Activated CD4-positive, alpha-beta T cell treated with anti-CD3 and anti-CD28 coated beads, Interleukin-2, amount 10 ng/mL, durations not matched to agents 7 days and 5 days (primary cell): ENCODE results near the gene IL4R. TPM values are rescaled to one million over a fixed set of nuclear protein-coding genes. Genes with fewer than 3 reads are reported as not detected.
A peak's percentile ranks its signal among the peaks of the same experiment; 100 is the strongest.

ENCODE experiments used
- CTCF ChIA-PET: fragments of 350-600 bp; sonication (Branson Sonifier 250); formaldehyde crosslinking; loops from one replicate; lab custom pipeline; 2021; ENCODE audit warnings: antibody characterized with exemption; lab: Charles Lee
- POLR2A ChIA-PET: fragments of 350-600 bp; sonication (Branson Sonifier 250); formaldehyde crosslinking; loops from one replicate; lab custom pipeline; 2021; ENCODE audit warnings: antibody characterized with exemption; lab: Charles Lee
- DNase-seq: peaks from one replicate; pipeline ENCODE4 v3.0.0-alpha.2; 2020
- H3K27ac Mint-ChIP-seq: one replicate; pipeline ENCODE4 v1.8.0; 2021; ENCODE audit warnings: mild to moderate bottlenecking, moderate library complexity, mixed read lengths
- H3K27me3 Mint-ChIP-seq: one replicate; pipeline ENCODE4 v1.8.0; 2021; ENCODE audit warnings: mixed read lengths
- H3K36me3 Mint-ChIP-seq: one replicate; pipeline ENCODE4 v1.8.0; 2021; ENCODE audit warnings: low read depth, mixed read lengths
- H3K4me1 Mint-ChIP-seq: one replicate; pipeline ENCODE4 v1.8.0; 2021; ENCODE audit warnings: mixed read lengths
- H3K4me3 Mint-ChIP-seq: one replicate; pipeline ENCODE4 v1.8.0; 2021; ENCODE audit warnings: mild to moderate bottlenecking, moderate library complexity, mixed read lengths
- H3K9me3 Mint-ChIP-seq: one replicate; pipeline ENCODE4 v1.8.0; 2021; ENCODE audit warnings: mixed read lengths
- total RNA-seq, 2 experiments: library from RNA; stranded (reverse); gene quantifications; one replicate each; pipeline ENCODE4 v1.2.3, GENCODE V29; 2021

The IL4R gene
- total RNA-seq, 2 experiments from 2014 or later: 242 to 262 TPM

- POLR2A ChIA-PET: no interaction called here
- peaks cover 6% of the 10 kb centered on the region for H3K9me3 Mint-ChIP-seq
These were observed 41.8 kb downstream of the IL4R start for GRCh38 chr16:27355610-27356009.

GRCh38 chr16:27356794-27357193, 43.0 kb downstream of the IL4R start:
- no peak for DNase-seq
- Mint-ChIP-seq H3K36me3 (peaks cover 89% of the 10 kb centered on the region), H3K9me3 (peaks cover 6% of the 10 kb centered on the region), H3K4me1 (peaks cover 15% of the 10 kb centered on the region), H3K27ac (no peak overlapping the region), H3K27me3 (no peaks in the 10 kb centered on the region), H3K4me3 (no peak overlapping the region)
- CTCF ChIA-PET: interaction anchor here (0.9 to 3.2 kb wide), 5 partner anchors 11 to 191 kb away, joined by 3 to 11 read pairs (median 3); no protein-coding TSS in a partner anchor
- POLR2A ChIA-PET: no interaction called here

More at GRCh38 chr16:27355610-27356009, 41.8 kb downstream of the IL4R start:
- Mint-ChIP-seq H3K4me1 (peaks cover 23% of the 10 kb centered on the region), H3K36me3 (peaks cover 90% of the 10 kb centered on the region), H3K4me3 (no peak overlapping the region), H3K27ac (peak overlapping the region; percentile 36), H3K27me3 (no peaks in the 10 kb centered on the region)
- CTCF ChIA-PET: interaction anchor here (0.5 to 3.2 kb wide), 11 partner anchors 10 to 184 kb away, joined by 3 to 11 read pairs (median 3); partner anchors contain the start of gene IL21R
- peak; percentile 43 for DNase-seq

GRCh38 chr16:27359051-27359450, 45.3 kb downstream of the IL4R start:
- no peak overlapping the region for H3K4me3 Mint-ChIP-seq
- CTCF ChIA-PET: no interaction called here
- H3K9me3 Mint-ChIP-seq: peaks cover 6% of the 10 kb centered on the region
- peaks cover 26% of the 10 kb centered on the region for H3K4me1 Mint-ChIP-seq
- no peak for DNase-seq
- peak overlapping the region; percentile 20 for H3K27ac Mint-ChIP-seq
- POLR2A ChIA-PET: no interaction called here
- no peaks in the 10 kb centered on the region for H3K27me3 Mint-ChIP-seq
- H3K36me3 Mint-ChIP-seq: peaks cover 89% of the 10 kb centered on the region

- peaks cover 8% of the 10 kb centered on the region for H3K9me3 Mint-ChIP-seq
- no peak for DNase-seq
- POLR2A ChIA-PET: no interaction called here
- H3K27me3 Mint-ChIP-seq: no peaks in the 10 kb centered on the region
- no peak overlapping the region for H3K4me3 Mint-ChIP-seq
- no peak overlapping the region for H3K27ac Mint-ChIP-seq
- peaks cover 29% of the 10 kb centered on the region for H3K4me1 Mint-ChIP-seq
- CTCF ChIA-PET: no interaction called here
- peaks cover 89% of the 10 kb centered on the region for H3K36me3 Mint-ChIP-seq
These were observed 45.8 kb downstream of the IL4R start for GRCh38 chr16:27359615-27360014.

GRCh38 chr16:27361987-27362386, 48.2 kb downstream of the IL4R start:
- Mint-ChIP-seq H3K9me3 (peaks cover 8% of the 10 kb centered on the region), H3K4me3 (no peak overlapping the region), H3K27me3 (no peaks in the 10 kb centered on the region), H3K27ac (no peak overlapping the region), H3K36me3 (peaks cover 85% of the 10 kb centered on the region), H3K4me1 (peaks cover 46% of the 10 kb centered on the region)
- POLR2A ChIA-PET: no interaction called here
- CTCF ChIA-PET: interaction anchor here (0.9 to 2.2 kb wide), 3 partner anchors 10 to 40 kb away, joined by 3 to 8 read pairs (median 5); no protein-coding TSS in a partner anchor
- DNase-seq: no peak

GRCh38 chr16:27362570-27363245, 48.9 kb downstream of the IL4R start:
- Mint-ChIP-seq H3K4me3 (no peak overlapping the region), H3K36me3 (peaks cover 79% of the 10 kb centered on the region), H3K4me1 (peaks cover 53% of the 10 kb centered on the region), H3K9me3 (peaks cover 8% of the 10 kb centered on the region), H3K27me3 (no peaks in the 10 kb centered on the region), H3K27ac (peak overlapping the region; percentile 31)
- DNase-seq: no peak
- CTCF ChIA-PET: interaction anchor here (0.6 to 2.2 kb wide), 2 partner anchors 9 to 89 kb away, joined by 4 to 8 read pairs; no protein-coding TSS in a partner anchor
- POLR2A ChIA-PET: no interaction called here

GRCh38 chr16:27363246-27363632, 49.5 kb downstream of the IL4R start:
- ChIA-PET POLR2A (no interaction called here), CTCF (interaction anchor here (0.6 kb wide), 1 partner anchor 89 kb away, joined by 4 read pairs; no protein-coding TSS in a partner anchor)
- peak overlapping the region; percentile 19 for H3K27ac Mint-ChIP-seq
- DNase-seq: no peak
- no peaks in the 10 kb centered on the region for H3K27me3 Mint-ChIP-seq
- H3K9me3 Mint-ChIP-seq: peaks cover 8% of the 10 kb centered on the region
- H3K4me3 Mint-ChIP-seq: no peak overlapping the region
- peaks cover 74% of the 10 kb centered on the region for H3K36me3 Mint-ChIP-seq
- H3K4me1 Mint-ChIP-seq: peaks cover 58% of the 10 kb centered on the region

- ChIA-PET CTCF (no interaction called here), POLR2A (no interaction called here)
- Mint-ChIP-seq H3K27ac (peak overlapping the region; percentile 67), H3K27me3 (no peaks in the 10 kb centered on the region), H3K4me3 (no peak overlapping the region), H3K36me3 (peaks cover 69% of the 10 kb centered on the region), H3K4me1 (peaks cover 63% of the 10 kb centered on the region), H3K9me3 (peaks cover 7% of the 10 kb centered on the region)
- no peak for DNase-seq
These were observed 50.0 kb downstream of the IL4R start for GRCh38 chr16:27363797-27364196.

- no peak overlapping the region for H3K4me3 Mint-ChIP-seq
- H3K27me3 Mint-ChIP-seq: no peaks in the 10 kb centered on the region
- ChIA-PET CTCF (interaction anchor here (1.5 to 5.7 kb wide), 2 partner anchors 13 to 129 kb away, joined by 4 to 46 read pairs; no protein-coding TSS in a partner anchor), POLR2A (no interaction called here)
- no peak for DNase-seq
- H3K4me1 Mint-ChIP-seq: peaks cover 71% of the 10 kb centered on the region
- peaks cover 64% of the 10 kb centered on the region for H3K36me3 Mint-ChIP-seq
- peak overlapping the region; percentile 67 for H3K27ac Mint-ChIP-seq
- H3K9me3 Mint-ChIP-seq: peaks cover 4% of the 10 kb centered on the region
These were observed 50.8 kb downstream of the IL4R start for GRCh38 chr16:27364493-27365141.

- Mint-ChIP-seq H3K27me3 (no peaks in the 10 kb centered on the region), H3K27ac (peak overlapping the region; percentile 77), H3K4me1 (peaks cover 79% of the 10 kb centered on the region), H3K4me3 (no peak overlapping the region), H3K9me3 (peaks cover 11% of the 10 kb centered on the region), H3K36me3 (peaks cover 67% of the 10 kb centered on the region)
- DNase-seq: no peak
- CTCF ChIA-PET: interaction anchor here (0.6 to 5.7 kb wide), 8 partner anchors 11 to 154 kb away, joined by 3 to 46 read pairs (median 3); no protein-coding TSS in a partner anchor
- POLR2A ChIA-PET: interaction anchor here (0.6 to 0.8 kb wide), 3 partner anchors 26 to 131 kb away, joined by 3 to 12 read pairs (median 3); no protein-coding TSS in a partner anchor
These were observed 51.6 kb downstream of the IL4R start for GRCh38 chr16:27365142-27366089.

GRCh38 chr16:27366687-27367460, 53.1 kb downstream of the IL4R start:
- peaks cover 13% of the 10 kb centered on the region for H3K9me3 Mint-ChIP-seq
- H3K4me1 Mint-ChIP-seq: peaks cover 86% of the 10 kb centered on the region
- H3K27ac Mint-ChIP-seq: peak overlapping the region; percentile 98
- peak overlapping the region; percentile 58 for H3K4me3 Mint-ChIP-seq
- ChIA-PET CTCF (interaction anchor here (0.8 to 5.7 kb wide), 23 partner anchors 11 to 201 kb away, joined by 3 to 46 read pairs (median 5); partner anchors contain the start of gene KDM8), POLR2A (interaction anchor here (0.7 to 1.3 kb wide), 5 partner anchors 93 to 246 kb away, joined by 3 to 9 read pairs (median 3); no protein-coding TSS in a partner anchor)
- no peak for DNase-seq
- no peaks in the 10 kb centered on the region for H3K27me3 Mint-ChIP-seq
- peaks cover 62% of the 10 kb centered on the region for H3K36me3 Mint-ChIP-seq
